GM12874 (cell line): ENCODE results near the gene IL5RA.

ENCODE experiments used
- CTCF ChIP-seq: IDR thresholded peaks from 2 replicates; pipeline ENCODE4 v1.5.1; 2011; ENCODE audit warnings: low read depth, mild to moderate bottlenecking, control low read depth, low read length, moderate library complexity; ENCODE audit not compliant: insufficient read depth

Gene IL5RA

GRCh38 chr3:3023111-3023745 is 86.9 kb downstream of the IL5RA start:
- TF ChIP-seq CTCF, result no peak

- TF ChIP-seq CTCF, result no peak
Measured at GRCh38 chr3:3020209-3020608, 90.0 kb downstream of the IL5RA start.
